GM18909 (cell line): Measurements from ENCODE around the gene UNC119B.

Experiments used
- ATAC-seq: cut with Tn5 transposase; IDR thresholded peaks from one replicate; pipeline ENCODE4 v1.9.1; 2021; ENCODE audit warnings: mild to moderate bottlenecking; ENCODE audit not compliant: unreplicated experiment, poor library complexity

Gene UNC119B

GRCh38 chr12:120761519-120761934 lies 51.3 kb downstream of the UNC119B start:
- no peak for ATAC-seq

- ATAC-seq: no peak
Observed at GRCh38 chr12:120762086-120762485, 51.8 kb downstream of the UNC119B start.

GRCh38 chr12:120763250-120763649 lies 53.0 kb downstream of the UNC119B start:
- ATAC-seq: no peak

- no peak for ATAC-seq
Observed at GRCh38 chr12:120764816-120765215, 54.6 kb downstream of the UNC119B start.

GRCh38 chr12:120766566-120766965 lies 56.3 kb downstream of the UNC119B start:
- no peak for ATAC-seq

- ATAC-seq: no peak
Observed at GRCh38 chr12:120767071-120768024, 57.1 kb downstream of the UNC119B start.

- no peak for ATAC-seq
Observed at GRCh38 chr12:120771097-120771496, 60.8 kb downstream of the UNC119B start.
